Astrocyte of the spinal cord (primary cell): Measurements from ENCODE around the gene GIGYF1.
"Not testable (repeated sequence)": the region's sequence is repeated elsewhere in the genome, so short reads cannot be mapped to it uniquely, and the experiment has no call there.

Experiments used
- DNase-seq: peaks from one replicate; pipeline ENCODE4 v3.0.0; 2011; ENCODE audit warnings: low read depth, low spot score
- H3K4me3 ChIP-seq: 2 replicates; pipeline ENCODE4 v1.5.1; 2011; ENCODE audit warnings: low read depth, mild to moderate bottlenecking, low read length, moderate library complexity
- in situ Hi-C: cut with HindIII; loops from 2 replicates; pipeline ENCODE4 v1.10.0; 2017; ENCODE audit warnings: low sequenced_read_pairs
- TF ChIP-seq, protein P1 (sequence below): IDR thresholded peaks from 2 replicates; pipeline ENCODE4 v1.5.1; 2012; ENCODE audit warnings: low read depth, mild to moderate bottlenecking, low read length, inconsistent platforms

GIGYF1 gene

GRCh38 chr7:100720671-100721504 lies 26.8 kb upstream of the GIGYF1 start:
- no peak for DNase-seq
- TF ChIP-seq, protein P1, sequence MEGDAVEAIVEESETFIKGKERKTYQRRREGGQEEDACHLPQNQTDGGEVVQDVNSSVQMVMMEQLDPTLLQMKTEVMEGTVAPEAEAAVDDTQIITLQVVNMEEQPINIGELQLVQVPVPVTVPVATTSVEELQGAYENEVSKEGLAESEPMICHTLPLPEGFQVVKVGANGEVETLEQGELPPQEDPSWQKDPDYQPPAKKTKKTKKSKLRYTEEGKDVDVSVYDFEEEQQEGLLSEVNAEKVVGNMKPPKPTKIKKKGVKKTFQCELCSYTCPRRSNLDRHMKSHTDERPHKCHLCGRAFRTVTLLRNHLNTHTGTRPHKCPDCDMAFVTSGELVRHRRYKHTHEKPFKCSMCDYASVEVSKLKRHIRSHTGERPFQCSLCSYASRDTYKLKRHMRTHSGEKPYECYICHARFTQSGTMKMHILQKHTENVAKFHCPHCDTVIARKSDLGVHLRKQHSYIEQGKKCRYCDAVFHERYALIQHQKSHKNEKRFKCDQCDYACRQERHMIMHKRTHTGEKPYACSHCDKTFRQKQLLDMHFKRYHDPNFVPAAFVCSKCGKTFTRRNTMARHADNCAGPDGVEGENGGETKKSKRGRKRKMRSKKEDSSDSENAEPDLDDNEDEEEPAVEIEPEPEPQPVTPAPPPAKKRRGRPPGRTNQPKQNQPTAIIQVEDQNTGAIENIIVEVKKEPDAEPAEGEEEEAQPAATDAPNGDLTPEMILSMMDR: no peak
- H3K4me3 ChIP-seq: no peak overlapping the region
- in situ Hi-C loops: no loop called here

GRCh38 chr7:100720279-100720670 lies 26.2 kb upstream of the GIGYF1 start, which contains the start of gene EPO:
Gene EPO (plus strand): TSS chr7:100720468. CDS start chr7:100720981, 513 bp downstream.
- DNase-seq: no peak
- H3K4me3 ChIP-seq: no peak within 1 kb of the TSS
- TF ChIP-seq, protein P1: no peak
- in situ Hi-C loops: no loop called here

DNA sequence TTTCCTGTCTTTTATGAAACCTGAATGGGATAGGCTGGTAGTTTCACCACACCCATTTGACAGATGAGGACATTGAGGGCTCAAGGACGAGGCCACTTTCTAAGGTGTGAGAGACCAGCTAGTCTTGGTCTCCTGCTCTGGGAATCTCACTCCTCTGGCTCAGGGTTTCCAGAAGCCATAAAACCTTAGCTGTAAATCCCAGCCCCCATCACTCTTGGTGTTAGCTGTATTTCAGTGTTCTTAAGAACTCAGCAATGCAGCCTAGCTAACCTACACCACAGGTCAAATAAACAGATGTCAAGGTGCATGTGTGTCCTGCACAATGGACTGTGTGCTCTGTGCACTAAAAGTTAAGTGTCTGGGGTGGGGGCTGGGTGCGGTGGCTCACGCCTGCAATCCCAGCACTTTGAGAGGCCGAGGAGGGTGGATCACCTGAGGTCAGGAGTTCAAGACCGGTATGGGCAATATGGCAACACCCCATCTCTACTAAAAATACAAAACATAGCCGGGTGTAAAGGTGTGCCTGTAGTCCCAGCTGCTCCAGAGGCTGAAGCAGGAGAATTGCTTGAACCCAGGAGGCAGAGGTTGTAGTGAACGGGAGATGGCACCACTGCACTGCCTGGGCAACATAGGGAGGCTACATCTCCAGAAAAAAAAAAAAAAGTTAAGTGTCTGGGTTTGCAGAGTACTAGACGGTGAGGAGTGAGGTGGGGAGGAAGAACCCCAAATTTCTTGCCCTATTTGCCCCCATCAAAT lies 25.7 kb upstream of the GIGYF1 start:
- in situ Hi-C loops: no loop called here
- no peak overlapping the region for H3K4me3 ChIP-seq

GRCh38 chr7:100717073-100717472 lies 23.0 kb upstream of the GIGYF1 start:
- in situ Hi-C loops, H3K4me3 ChIP-seq, DNase-seq: not testable (repeated sequence)

More for the DNA sequence above, 25.7 kb upstream of the GIGYF1 start:
- TF ChIP-seq, protein P1: peak; percentile 62
- DNase-seq: peak; percentile 44

- no peak overlapping the region for H3K4me3 ChIP-seq
- no peak for DNase-seq
- in situ Hi-C loops: no loop called here
- TF ChIP-seq, protein P1: no peak
Observed at GRCh38 chr7:100714725-100715124, 20.7 kb upstream of the GIGYF1 start.

- in situ Hi-C loops: no loop called here
- no peak overlapping the region for H3K4me3 ChIP-seq
- DNase-seq: no peak
- TF ChIP-seq, protein P1: no peak
Observed at GRCh38 chr7:100711369-100711768, 17.3 kb upstream of the GIGYF1 start.

GRCh38 chr7:100710452-100710851 lies 16.4 kb upstream of the GIGYF1 start:
- TF ChIP-seq, protein P1: no peak
- H3K4me3 ChIP-seq: no peak overlapping the region
- in situ Hi-C loops: no loop called here
- no peak for DNase-seq
